Measurements from ENCODE around the gene OR10A2. TPM values are rescaled to one million over a fixed set of nuclear protein-coding genes. Genes with fewer than 3 reads are reported as not detected.

OR10A2 gene
- total and polyA plus RNA-seq, 2 donors (not counting 1 experiment from before 2014, with no cell fraction given), result not detected

GRCh38 chr11:6911378-6911777 is 48.5 kb downstream of the OR10A2 start:
- H3K4me3 Mint-ChIP-seq, result no peak overlapping the region

GRCh38 chr11:6911948-6912347 is 49.1 kb downstream of the OR10A2 start:
- no peaks in the 10 kb centered on the region for H3K9me3 Mint-ChIP-seq (ENCODE audit: insufficient read depth)
- no peaks in the 10 kb centered on the region for H3K27me3 Mint-ChIP-seq
- H3K4me1 ChIP-seq (ENCODE audit: control insufficient read depth in 2 of 2, insufficient read depth in 2 of 2, low read length in 2 of 2), result no peaks in the 10 kb centered on the region
- no peak overlapping the region for H2AFZ ChIP-seq (ENCODE audit: insufficient read depth, low read depth, low read length, poor library complexity, severe bottlenecking)
- H3K9ac ChIP-seq (ENCODE audit: low read length), result no peak overlapping the region
- H4K20me1 ChIP-seq (ENCODE audit: control insufficient read depth, insufficient read depth, low read length, poor library complexity, severe bottlenecking), result no peaks in the 10 kb centered on the region
- POLR2A ChIA-PET, result no interaction called here
- no peaks in the 10 kb centered on the region for H3K36me3 ChIP-seq (replicated peaks in 1 of 2; ENCODE audit: control extremely low read depth in 1 of 2, control insufficient read depth in 1 of 2, extremely low read depth in 1 of 2, insufficient read depth in 2 of 2, low read length in 1 of 2)
- intact Hi-C loops (cut with micrococcal nuclease), result no loop called here
- H3K27me3 ChIP-seq (replicated peaks in 1 of 4; ENCODE audit: control extremely low read depth in 1 of 4, control insufficient read depth in 3 of 4, insufficient read depth in 4 of 4, low read length in 3 of 4), result no peaks in the 10 kb centered on the region
- no peaks in the 10 kb centered on the region for H3K4me1 Mint-ChIP-seq
- CTCF ChIA-PET, result no interaction called here
- H3K9me3 ChIP-seq (ENCODE audit: control extremely low read depth in 1 of 3, control insufficient read depth in 2 of 3, insufficient read depth in 1 of 3, low read length in 2 of 3), result peaks cover 0 to 1% (median 0%) of the 10 kb centered on the region in 3 donors
- no peaks in the 10 kb centered on the region for H3K79me2 ChIP-seq (ENCODE audit: control insufficient read depth, insufficient read depth, low read length)
- H3K27ac ChIP-seq (ENCODE audit: low read length in 2 of 2), result no peak overlapping the region
- TF ChIP-seq EZH2 (IDR thresholded peaks at IDR 0.05; ENCODE audit: borderline replicate concordance, insufficient read depth, low read depth, low read length, poor library complexity, severe bottlenecking) (no peak), CTCF (IDR thresholded peaks at IDR 0.05) (no peak)
- no peak overlapping the region for H3K27ac Mint-ChIP-seq
- no peak overlapping the region for H3K4me3 Mint-ChIP-seq
- ATAC-seq (ENCODE audit: low read depth) (no peak), DNase-seq (no peak)
- no peak overlapping the region for H3K4me2 ChIP-seq (replicated peaks; ENCODE audit: low read depth, low read length, poor library complexity, severe bottlenecking)
- no peak overlapping the region for H3K4me3 ChIP-seq (ENCODE audit: control extremely low read depth in 1 of 5, extremely low read depth in 1 of 5, insufficient read depth in 1 of 5, low read depth in 2 of 5, low read length in 4 of 5)
- 100% methylated on average over 1 of the region's 3 CpGs for WGBS (ENCODE audit: insufficient coverage)

More at GRCh38 chr11:6911378-6911777, 48.5 kb downstream of the OR10A2 start:
- ChIA-PET CTCF (no interaction called here), POLR2A (no interaction called here)
- no CpG with 5 or more reads among the region's 3 CpGs for WGBS (ENCODE audit: insufficient coverage)
- no peaks in the 10 kb centered on the region for H3K4me1 ChIP-seq (ENCODE audit: control insufficient read depth in 2 of 2, insufficient read depth in 2 of 2, low read length in 2 of 2)
- H3K9me3 ChIP-seq (ENCODE audit: control extremely low read depth in 1 of 3, control insufficient read depth in 2 of 3, insufficient read depth in 1 of 3, low read length in 2 of 3), result peaks cover 0 to 1% (median 0%) of the 10 kb centered on the region in 3 donors
- H3K4me3 ChIP-seq (ENCODE audit: control extremely low read depth in 1 of 5, extremely low read depth in 1 of 5, insufficient read depth in 1 of 5, low read depth in 2 of 5, low read length in 4 of 5), result no peak overlapping the region
- no peaks in the 10 kb centered on the region for H3K4me1 Mint-ChIP-seq
- no peak overlapping the region for H3K27ac Mint-ChIP-seq
- DNase-seq (no peak), ATAC-seq (ENCODE audit: low read depth) (no peak)
- H3K27me3 ChIP-seq (replicated peaks in 1 of 4; ENCODE audit: control extremely low read depth in 1 of 4, control insufficient read depth in 3 of 4, insufficient read depth in 4 of 4, low read length in 3 of 4), result no peaks in the 10 kb centered on the region
- intact Hi-C loops (cut with micrococcal nuclease), result no loop called here
- no peak overlapping the region for H2AFZ ChIP-seq (ENCODE audit: insufficient read depth, low read depth, low read length, poor library complexity, severe bottlenecking)
- no peaks in the 10 kb centered on the region for H3K9me3 Mint-ChIP-seq (ENCODE audit: insufficient read depth)
- no peaks in the 10 kb centered on the region for H3K27me3 Mint-ChIP-seq
- no peak overlapping the region for H3K4me2 ChIP-seq (replicated peaks; ENCODE audit: low read depth, low read length, poor library complexity, severe bottlenecking)
- TF ChIP-seq EZH2 (IDR thresholded peaks at IDR 0.05; ENCODE audit: borderline replicate concordance, insufficient read depth, low read depth, low read length, poor library complexity, severe bottlenecking), result no peak
- TF ChIP-seq CTCF (IDR thresholded peaks at IDR 0.05), result no peak
- H4K20me1 ChIP-seq (ENCODE audit: control insufficient read depth, insufficient read depth, low read length, poor library complexity, severe bottlenecking), result no peaks in the 10 kb centered on the region
- no peak overlapping the region for H3K27ac ChIP-seq (ENCODE audit: low read length in 2 of 2)
- H3K9ac ChIP-seq (ENCODE audit: low read length), result no peak overlapping the region
- no peaks in the 10 kb centered on the region for H3K36me3 ChIP-seq (replicated peaks in 1 of 2; ENCODE audit: control extremely low read depth in 1 of 2, control insufficient read depth in 1 of 2, extremely low read depth in 1 of 2, insufficient read depth in 2 of 2, low read length in 1 of 2)
- no peaks in the 10 kb centered on the region for H3K79me2 ChIP-seq (ENCODE audit: control insufficient read depth, insufficient read depth, low read length)
